HepG2 (cell line): ENCODE measurements around the gene POU2AF2.
"Not testable (repeated sequence)": the region's sequence is repeated elsewhere in the genome, so short reads cannot be mapped to it uniquely, and the experiment has no call there.

ENCODE experiments used
- CHD2 ChIP-seq: IDR thresholded peaks from 2 replicates; pipeline ENCODE4 v1.6.1; 2011; ENCODE audit warnings: low read depth, low read length, improper control_type of control experiment
- EZH2 ChIP-seq: conservative IDR thresholded peaks from 2 replicates; pipeline ENCODE4 v1.6.1; 2012; ENCODE audit warnings: mild to moderate bottlenecking, low read depth, low read length, moderate library complexity
- HMGXB4 ChIP-seq, 2 experiments: sonication (generic) in 1 of 2; formaldehyde crosslinking in 1 of 2; IDR thresholded peaks; 2 replicates each; pipeline versions ENCODE4 v1.4.0 to v1.6.1; 2018 to 2020; ENCODE audit warnings: missing genetic modification reagents in 2 of 2, borderline replicate concordance in 1 of 2, low read depth in 1 of 2, mild to moderate bottlenecking in 1 of 2, missing biosample characterization in 1 of 2
- JUND ChIP-seq: sonication (generic); formaldehyde crosslinking; IDR thresholded peaks from 2 replicates; pipeline ENCODE4 v1.8.0; 2022; ENCODE audit warnings: mild to moderate bottlenecking, missing genetic modification reagents
- MEIS2 ChIP-seq: sonication (generic); formaldehyde crosslinking; IDR thresholded peaks from 2 replicates; pipeline ENCODE4 v1.9.0; 2021; ENCODE audit warnings: mild to moderate bottlenecking, missing genetic modification reagents
- POLR2AphosphoS5 ChIP-seq: IDR thresholded peaks from 2 replicates; pipeline ENCODE4 v1.6.1; 2012; ENCODE audit warnings: low read depth, low read length
- RFX1 ChIP-seq: fragments of 450-650 bp; IDR thresholded peaks from 2 replicates; pipeline ENCODE4 v1.6.1; 2017
- SMAD3 ChIP-seq: sonication (generic); formaldehyde crosslinking; IDR thresholded peaks from 2 replicates; pipeline ENCODE4 v1.4.0; 2020; ENCODE audit warnings: missing genetic modification reagents
- SMC3 ChIP-seq: IDR thresholded peaks from 2 replicates; pipeline ENCODE4 v1.6.1; 2011; ENCODE audit warnings: low read length, improper control_type of control experiment
- ZNF235 ChIP-seq: sonication (generic); formaldehyde crosslinking; IDR thresholded peaks from 2 replicates; pipeline ENCODE4 v1.8.1; 2023; ENCODE audit warnings: mild to moderate bottlenecking, missing genetic modification reagents, borderline replicate concordance
- ZNF274 ChIP-seq: sonication (generic); formaldehyde crosslinking; IDR thresholded peaks from 2 replicates; pipeline ENCODE4 v1.5.1; 2020; ENCODE audit warnings: mild to moderate bottlenecking, missing genetic modification reagents
- ZNF703 ChIP-seq: sonication (generic); formaldehyde crosslinking; IDR thresholded peaks from 2 replicates; pipeline ENCODE4 v1.5.1; 2020; ENCODE audit warnings: missing genetic modification reagents, mild to moderate bottlenecking, moderate library complexity, borderline replicate concordance
- ZNF770 ChIP-seq: sonication (generic); formaldehyde crosslinking; IDR thresholded peaks from 2 replicates; pipeline ENCODE4 v1.5.0; 2020; ENCODE audit warnings: mild to moderate bottlenecking, missing genetic modification reagents

- TF ChIP-seq ZNF274 (CRISPR knock-in tag); POLR2AphosphoS5; ZNF235 (CRISPR knock-in tag); EZH2; ZNF703; SMC3; HMGXB4 (CRISPR knock-in tag; IDR thresholded peaks at IDR 0.05; ENCODE audit: borderline replicate concordance in 1 of 2, low read depth in 1 of 2); SMAD3 (CRISPR knock-in tag); RFX1; JUND; MEIS2 (CRISPR knock-in tag); ZNF770; CHD2: not testable (repeated sequence)
Observed at GRCh38 chr11:111320199-111320598, 74.7 kb downstream of the POU2AF2 start.
